ENCODE data around the gene ERN1.
"Not testable (repeated sequence)": the region's sequence is repeated elsewhere in the genome, so short reads cannot be mapped to it uniquely, and the experiment has no call there.

ERN1 gene

GRCh38 chr17:64171041-64171440 lies 41.1 kb upstream of the ERN1 start:
- no peak overlapping the region for H3K9ac ChIP-seq (ENCODE audit: insufficient read length)
- no peaks in the 10 kb centered on the region for H3K9me3 ChIP-seq (ENCODE audit: low read depth, low read length)
- H3K4me3 ChIP-seq: no peak overlapping the region
- no peaks in the 10 kb centered on the region for H3K36me3 ChIP-seq (ENCODE audit: insufficient read depth, low read length)
- no peak overlapping the region for H3K27ac ChIP-seq
- no peak for DNase-seq (ENCODE audit: low read depth, low spot score)
- no peak for TF ChIP-seq EZH2 (IDR thresholded peaks at IDR 0.05)
- TF ChIP-seq FOXP2 (optimal IDR thresholded peaks at IDR 0.05; ENCODE audit: control extremely low read depth, extremely low read length, insufficient read depth): no peak
- TF ChIP-seq POLR2AphosphoS5 (IDR thresholded peaks at IDR 0.05; ENCODE audit: borderline replicate concordance, low read depth, low read length): no peak

DNA sequence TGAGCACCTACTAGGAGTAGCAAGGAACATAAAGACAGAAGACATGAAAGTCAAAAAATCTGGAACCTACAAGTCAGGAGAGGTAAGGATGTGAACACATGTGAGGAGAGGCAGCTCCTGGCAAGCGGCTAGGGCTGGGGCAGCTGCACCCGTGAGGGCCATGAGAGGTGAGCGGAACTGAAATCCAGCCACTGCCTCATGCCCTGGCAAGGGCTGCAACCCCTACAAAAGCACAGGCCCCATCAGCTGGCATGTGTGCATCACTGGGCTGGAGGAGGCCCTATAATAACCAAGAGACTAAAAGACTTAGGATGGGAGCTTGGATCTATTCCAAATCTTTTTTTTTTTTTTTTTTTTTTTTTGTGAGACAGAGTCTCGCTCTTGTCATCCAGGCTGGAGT lies 40.3 kb upstream of the ERN1 start:
- no peak for DNase-seq (ENCODE audit: low read depth, low spot score)
- Histone ChIP-seq H3K4me3 (no peak overlapping the region), H3K27ac (no peak overlapping the region), H3K9ac (ENCODE audit: insufficient read length) (no peak overlapping the region), H3K9me3 (ENCODE audit: low read depth, low read length) (no peaks in the 10 kb centered on the region), H3K36me3 (ENCODE audit: insufficient read depth, low read length) (no peaks in the 10 kb centered on the region; the same call in 1 of the 2 replicates)
- TF ChIP-seq FOXP2 (optimal IDR thresholded peaks at IDR 0.05; ENCODE audit: control extremely low read depth, extremely low read length, insufficient read depth) (no peak), POLR2AphosphoS5 (IDR thresholded peaks at IDR 0.05; ENCODE audit: borderline replicate concordance, low read depth, low read length) (no peak), EZH2 (IDR thresholded peaks at IDR 0.05) (no peak)

DNA sequence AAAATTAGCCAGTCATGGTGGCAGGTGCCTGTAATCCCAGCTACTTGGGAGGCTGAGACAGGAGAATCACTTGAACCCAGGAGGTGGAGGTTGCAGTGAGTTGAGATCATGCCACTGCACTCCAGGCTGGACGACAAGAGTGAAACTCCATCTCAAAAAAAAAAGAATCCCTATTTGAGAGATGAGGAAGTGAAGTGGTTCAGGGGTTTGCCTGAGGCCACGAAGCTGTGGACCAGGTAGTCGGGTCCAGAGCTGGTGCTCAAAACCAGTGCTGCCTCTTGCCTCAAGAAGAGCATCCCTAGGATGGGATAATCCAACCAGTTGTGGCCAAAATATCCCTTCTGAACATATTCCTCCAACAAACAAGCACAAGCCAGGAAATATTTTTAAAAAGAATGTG lies 37.7 kb upstream of the ERN1 start:
- not testable (repeated sequence) for H3K36me3 ChIP-seq (ENCODE audit: insufficient read depth, low read length); H3K4me3 ChIP-seq; H3K9me3 ChIP-seq (ENCODE audit: low read depth, low read length); H3K27ac ChIP-seq; DNase-seq (ENCODE audit: low read depth, low spot score); H3K9ac ChIP-seq (ENCODE audit: insufficient read length)

DNA sequence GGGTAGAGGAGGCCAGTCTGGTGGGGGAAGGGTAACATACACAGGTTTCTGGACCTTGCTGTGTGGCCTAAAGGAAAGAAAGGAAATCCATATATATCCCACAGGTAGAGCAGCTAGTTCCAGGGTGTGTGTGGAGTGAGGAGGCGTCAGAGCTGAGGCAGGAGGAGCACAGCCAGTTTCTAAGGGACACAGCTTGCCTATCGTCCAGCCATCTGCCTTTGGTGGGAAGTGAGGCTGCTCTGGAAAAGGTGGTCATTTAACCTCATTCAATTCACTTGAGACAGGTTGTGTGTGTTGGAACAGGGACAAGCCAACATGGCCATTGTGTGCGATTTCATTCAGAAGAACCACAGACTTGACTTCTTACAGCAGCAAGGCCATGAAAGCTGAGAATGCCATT lies 36.9 kb upstream of the ERN1 start:
- H3K36me3 ChIP-seq (ENCODE audit: insufficient read depth, low read length): no peaks in the 10 kb centered on the region; the same call in 1 of the 2 replicates
- no peaks in the 10 kb centered on the region for H3K9me3 ChIP-seq (ENCODE audit: low read depth, low read length)
- no peak overlapping the region for H3K9ac ChIP-seq (ENCODE audit: insufficient read length)
- no peak overlapping the region for H3K27ac ChIP-seq
- TF ChIP-seq FOXP2 (optimal IDR thresholded peaks at IDR 0.05; ENCODE audit: control extremely low read depth, extremely low read length, insufficient read depth) (no peak), EZH2 (IDR thresholded peaks at IDR 0.05) (no peak), POLR2AphosphoS5 (IDR thresholded peaks at IDR 0.05; ENCODE audit: borderline replicate concordance, low read depth, low read length) (no peak)
- no peak for DNase-seq (ENCODE audit: low read depth, low spot score)
- no peak overlapping the region for H3K4me3 ChIP-seq

- no peak overlapping the region for H3K4me3 ChIP-seq
- H3K27ac ChIP-seq: no peak overlapping the region
- TF ChIP-seq EZH2 (IDR thresholded peaks at IDR 0.05) (no peak), FOXP2 (optimal IDR thresholded peaks at IDR 0.05; ENCODE audit: control extremely low read depth, extremely low read length, insufficient read depth) (no peak), POLR2AphosphoS5 (IDR thresholded peaks at IDR 0.05; ENCODE audit: borderline replicate concordance, low read depth, low read length) (no peak)
- DNase-seq (ENCODE audit: low read depth, low spot score): no peak
- H3K36me3 ChIP-seq (ENCODE audit: insufficient read depth, low read length): no peaks in the 10 kb centered on the region; the same call in 1 of the 2 replicates
- no peak overlapping the region for H3K9ac ChIP-seq (ENCODE audit: insufficient read length)
- H3K9me3 ChIP-seq (ENCODE audit: low read depth, low read length): no peaks in the 10 kb centered on the region
These were observed 35.4 kb upstream of the ERN1 start for GRCh38 chr17:64165347-64165746.

DNA sequence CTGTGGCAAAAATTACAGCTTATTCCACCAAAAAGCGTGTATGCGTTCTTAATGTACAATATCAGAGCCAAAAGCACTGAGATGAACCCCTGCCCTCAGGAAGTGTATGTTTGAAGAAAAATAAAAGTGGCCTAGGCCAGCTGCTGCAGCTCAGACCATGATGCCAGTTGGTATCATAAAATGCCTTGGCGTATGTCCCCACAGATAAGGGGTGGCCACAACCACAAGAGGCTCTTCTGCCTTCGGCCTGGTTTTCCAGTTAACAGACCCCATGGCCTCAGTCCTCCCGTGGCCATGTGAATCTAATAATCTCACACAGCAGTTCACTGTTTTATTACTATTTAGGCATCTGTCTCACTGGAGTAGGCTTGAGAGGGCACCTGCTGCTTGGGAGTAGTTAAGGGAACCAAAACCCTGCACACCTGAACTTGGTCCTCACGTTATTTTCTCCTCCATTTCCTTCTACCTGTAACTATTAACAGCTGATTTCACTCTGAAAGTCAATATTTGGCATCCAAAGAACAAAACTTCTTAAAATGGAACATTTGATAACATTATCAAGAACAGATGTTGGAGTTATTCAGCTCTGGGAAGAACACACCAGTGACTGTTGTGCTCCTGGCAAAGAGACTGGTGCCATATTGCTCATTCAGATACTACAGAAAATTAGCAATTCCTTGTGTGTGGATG lies 34.8 kb upstream of the ERN1 start:
- Histone ChIP-seq H3K36me3 (ENCODE audit: insufficient read depth, low read length) (no peaks in the 10 kb centered on the region; the same call in 1 of the 2 replicates), H3K9me3 (ENCODE audit: low read depth, low read length) (no peaks in the 10 kb centered on the region), H3K9ac (ENCODE audit: insufficient read length) (no peak overlapping the region), H3K27ac (no peak overlapping the region), H3K4me3 (no peak overlapping the region)
- TF ChIP-seq EZH2 (IDR thresholded peaks at IDR 0.05) (no peak), FOXP2 (optimal IDR thresholded peaks at IDR 0.05; ENCODE audit: control extremely low read depth, extremely low read length, insufficient read depth) (no peak), POLR2AphosphoS5 (IDR thresholded peaks at IDR 0.05; ENCODE audit: borderline replicate concordance, low read depth, low read length) (no peak)
- no peak for DNase-seq (ENCODE audit: low read depth, low spot score)

DNA sequence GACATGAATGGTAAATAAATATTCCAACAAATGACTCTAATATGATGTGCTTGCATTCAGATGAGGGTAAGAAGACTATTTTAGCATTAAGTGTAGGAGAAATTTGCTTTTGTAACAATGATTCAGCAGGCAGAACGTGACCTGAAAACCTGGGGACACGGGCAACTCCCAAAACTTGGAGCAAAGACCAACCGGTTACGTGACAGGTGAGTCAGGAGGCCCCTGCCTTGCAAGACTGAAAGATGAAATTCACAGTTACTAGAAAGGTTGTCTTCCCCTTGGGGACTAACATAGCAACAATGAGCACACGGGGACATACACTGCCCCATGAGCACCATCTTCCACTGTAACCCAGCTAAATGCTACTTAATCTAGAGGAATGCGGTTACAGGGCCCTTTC lies 33.5 kb upstream of the ERN1 start:
- Histone ChIP-seq H3K27ac (no peak overlapping the region), H3K4me3 (no peak overlapping the region), H3K9ac (ENCODE audit: insufficient read length) (no peak overlapping the region), H3K9me3 (ENCODE audit: low read depth, low read length) (no peaks in the 10 kb centered on the region), H3K36me3 (ENCODE audit: insufficient read depth, low read length) (no peaks in the 10 kb centered on the region; the same call in 1 of the 2 replicates)
- TF ChIP-seq FOXP2 (optimal IDR thresholded peaks at IDR 0.05; ENCODE audit: control extremely low read depth, extremely low read length, insufficient read depth): no peak
- no peak for TF ChIP-seq EZH2 (IDR thresholded peaks at IDR 0.05)
- no peak for TF ChIP-seq POLR2AphosphoS5 (IDR thresholded peaks at IDR 0.05; ENCODE audit: borderline replicate concordance, low read depth, low read length)
- no peak for DNase-seq (ENCODE audit: low read depth, low spot score)

DNA sequence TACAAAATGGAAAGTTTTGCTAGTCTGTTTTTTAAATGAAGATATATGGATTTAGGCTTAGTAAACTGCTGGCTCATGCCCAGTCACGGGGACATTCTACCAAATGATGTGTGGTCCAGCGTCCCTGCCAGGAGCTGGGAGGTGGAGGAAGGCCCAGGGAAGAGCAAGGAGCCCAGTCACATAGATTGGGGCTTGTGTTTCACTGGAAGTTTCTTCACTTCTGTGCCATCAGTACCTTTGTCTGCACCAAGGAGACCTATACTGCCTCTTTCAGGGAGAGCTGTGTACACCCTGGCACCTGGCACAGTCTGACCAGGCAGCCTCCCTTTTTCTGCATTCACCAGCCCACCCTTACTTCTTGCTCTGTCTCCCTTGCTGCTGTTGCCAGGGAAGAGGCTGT lies 32.6 kb upstream of the ERN1 start:
- no peaks in the 10 kb centered on the region for H3K9me3 ChIP-seq (ENCODE audit: low read depth, low read length)
- H3K36me3 ChIP-seq (ENCODE audit: insufficient read depth, low read length): no peaks in the 10 kb centered on the region; the same call in 1 of the 2 replicates
- TF ChIP-seq FOXP2 (optimal IDR thresholded peaks at IDR 0.05; ENCODE audit: control extremely low read depth, extremely low read length, insufficient read depth) (no peak), EZH2 (IDR thresholded peaks at IDR 0.05) (no peak), POLR2AphosphoS5 (IDR thresholded peaks at IDR 0.05; ENCODE audit: borderline replicate concordance, low read depth, low read length) (no peak)
- no peak for DNase-seq (ENCODE audit: low read depth, low spot score)
- no peak overlapping the region for H3K4me3 ChIP-seq
- H3K9ac ChIP-seq (ENCODE audit: insufficient read length): no peak overlapping the region
- H3K27ac ChIP-seq: no peak overlapping the region
